GM19324 (cell line): ENCODE data around the gene KLRC2.
"Not testable (repeated sequence)": the region's sequence is repeated elsewhere in the genome, so short reads cannot be mapped to it uniquely, and the experiment has no call there.

Experiments
- ATAC-seq: cut with Tn5 transposase; IDR thresholded peaks from one replicate; pipeline ENCODE4 v1.9.1; 2021; ENCODE audit warnings: mild to moderate bottlenecking, moderate library complexity; ENCODE audit not compliant: unreplicated experiment, low FRiP score

KLRC2 gene

DNA sequence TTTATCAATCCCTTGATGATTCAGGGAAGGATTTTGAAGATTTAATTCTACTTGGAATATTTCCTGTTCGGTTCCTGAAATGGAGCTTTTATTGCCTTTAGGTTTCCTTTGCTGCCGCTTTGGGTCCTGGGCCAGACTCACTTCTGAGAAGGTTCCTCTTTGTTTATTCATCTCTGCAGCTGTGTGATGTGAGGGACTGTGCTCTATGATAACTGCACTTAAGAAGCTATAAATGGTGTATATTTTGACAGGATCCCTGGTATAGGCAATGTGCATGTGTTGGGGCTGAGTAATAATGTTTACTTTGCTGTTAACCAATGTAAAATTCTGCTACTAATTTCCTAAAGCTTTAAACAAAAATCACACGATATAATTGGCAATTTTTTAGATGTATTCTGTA, at the start of gene KLRC2:
TSS of gene KLRC2 (minus strand) at position 195 of the 400 bp plus-strand sequence. CDS start at position 171, 24 bp downstream.
- not testable (repeated sequence) for ATAC-seq

DNA sequence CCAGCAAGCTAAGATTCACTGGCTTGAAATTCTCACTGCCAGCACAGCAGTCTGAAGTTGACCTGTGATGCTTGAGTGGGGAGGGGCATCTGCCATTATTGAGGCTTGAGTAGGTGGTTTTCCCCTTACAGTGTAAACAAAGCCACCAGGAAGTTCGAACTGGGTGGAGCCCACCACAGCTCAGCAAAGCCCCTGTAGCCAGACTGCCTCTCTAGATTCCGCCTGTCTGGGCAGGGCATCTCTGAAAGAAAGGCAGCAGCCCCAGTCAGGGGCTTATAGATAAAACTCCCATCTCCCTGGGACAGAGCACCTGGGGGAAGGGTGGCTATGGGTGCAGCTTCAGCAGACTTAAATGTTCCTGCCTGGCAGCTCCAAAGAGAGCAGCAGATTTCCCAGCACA, 46.1 kb upstream of the KLRC2 start:
- not testable (repeated sequence) for ATAC-seq

DNA sequence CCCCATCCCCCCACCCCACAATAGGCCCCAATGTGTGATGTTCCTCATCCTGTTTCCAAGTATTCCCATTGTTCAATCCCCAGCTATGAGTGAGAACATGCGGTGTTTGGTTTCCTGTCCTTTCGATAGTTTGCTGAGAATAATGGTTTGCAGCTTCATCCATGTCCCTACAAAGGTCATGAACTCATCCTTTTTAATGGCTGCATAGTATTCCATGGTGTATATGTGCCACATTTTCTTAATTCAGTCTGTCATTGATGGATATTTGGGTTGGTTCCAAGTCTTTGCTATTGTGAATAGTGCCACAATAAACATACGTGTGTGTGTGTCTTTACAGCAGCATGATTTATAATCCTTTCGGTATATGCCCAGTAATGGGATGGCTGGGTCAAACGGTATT, 37.0 kb upstream of the KLRC2 start:
- not testable (repeated sequence) for ATAC-seq

DNA sequence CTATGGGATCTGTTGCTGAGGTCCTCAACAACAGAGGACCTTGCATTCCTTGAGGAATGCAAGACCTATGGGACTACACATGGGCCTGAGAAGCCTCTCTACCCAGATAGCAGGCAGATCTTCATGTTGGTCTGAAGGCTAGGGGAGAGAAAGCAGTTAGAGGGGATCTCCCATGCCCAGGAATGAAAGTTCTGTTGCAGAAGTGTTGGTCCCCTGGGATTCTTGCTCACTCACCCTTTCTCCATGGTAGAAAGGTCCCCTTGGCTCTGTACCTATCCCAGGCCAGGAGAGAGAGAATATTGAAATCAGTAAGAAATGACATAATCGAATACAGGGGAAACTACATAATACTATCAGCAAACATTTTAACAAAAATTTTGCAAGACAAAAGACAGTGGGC, 33.9 kb upstream of the KLRC2 start:
- ATAC-seq = no peak

DNA sequence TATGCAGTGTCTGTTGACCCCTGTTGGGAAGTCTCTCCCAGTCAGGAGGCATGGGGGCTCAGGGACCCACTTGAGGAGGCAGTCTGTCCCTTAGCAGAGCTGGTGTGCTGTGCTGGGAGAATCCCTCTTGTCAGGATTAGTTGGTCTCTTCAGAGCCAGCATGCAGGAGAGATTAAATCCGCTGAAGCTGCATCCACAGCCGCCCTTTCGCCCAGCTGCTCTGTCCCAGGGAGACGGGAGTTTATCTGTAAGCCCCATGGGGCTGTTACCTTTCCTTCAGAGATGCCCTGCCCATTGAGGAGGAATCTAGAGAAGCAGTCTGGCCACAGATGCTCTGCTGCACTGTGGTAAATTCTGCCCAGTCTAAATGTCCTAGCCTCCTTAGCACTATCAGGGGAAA, 30.5 kb upstream of the KLRC2 start:
- ATAC-seq = no peak

DNA sequence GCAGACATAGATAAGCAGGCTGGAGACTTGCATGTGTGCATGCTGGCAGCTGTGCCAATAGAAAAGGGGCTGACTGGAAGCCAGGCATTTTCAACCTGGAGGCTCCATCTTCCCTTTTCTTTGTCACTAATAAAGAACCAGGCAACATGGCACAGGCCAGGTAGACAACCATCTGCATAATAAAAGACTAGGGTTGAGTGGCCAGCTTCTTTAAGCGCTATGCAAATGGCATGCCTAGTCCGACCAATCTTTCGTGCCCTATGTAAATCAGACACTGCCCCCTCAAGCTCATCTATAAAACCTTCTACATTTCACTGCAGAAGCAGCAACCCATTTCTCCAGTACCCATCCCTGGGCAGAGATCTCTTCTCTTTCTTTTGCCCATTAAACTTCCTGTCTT, 21.9 kb upstream of the KLRC2 start:
- ATAC-seq = no peak

DNA sequence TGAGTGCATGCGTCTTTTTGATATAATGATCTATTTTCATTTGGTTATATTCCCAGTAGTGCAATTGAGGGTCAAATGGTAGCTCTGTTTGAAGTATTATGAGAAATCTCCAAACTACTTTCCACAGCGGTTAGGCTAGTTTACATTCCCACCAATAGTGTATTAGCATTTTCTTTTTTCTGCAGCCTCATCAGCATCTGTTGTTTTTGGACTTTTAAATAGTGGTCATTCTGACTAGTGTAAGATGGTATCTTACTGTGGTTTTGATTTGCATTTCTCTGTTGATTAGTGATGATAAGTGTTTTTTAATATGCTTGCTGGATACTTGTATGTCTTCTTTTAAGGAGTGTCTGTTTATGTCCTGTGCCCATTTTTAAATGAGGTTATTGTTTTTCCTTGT, 21.0 kb upstream of the KLRC2 start:
- ATAC-seq = no peak

DNA sequence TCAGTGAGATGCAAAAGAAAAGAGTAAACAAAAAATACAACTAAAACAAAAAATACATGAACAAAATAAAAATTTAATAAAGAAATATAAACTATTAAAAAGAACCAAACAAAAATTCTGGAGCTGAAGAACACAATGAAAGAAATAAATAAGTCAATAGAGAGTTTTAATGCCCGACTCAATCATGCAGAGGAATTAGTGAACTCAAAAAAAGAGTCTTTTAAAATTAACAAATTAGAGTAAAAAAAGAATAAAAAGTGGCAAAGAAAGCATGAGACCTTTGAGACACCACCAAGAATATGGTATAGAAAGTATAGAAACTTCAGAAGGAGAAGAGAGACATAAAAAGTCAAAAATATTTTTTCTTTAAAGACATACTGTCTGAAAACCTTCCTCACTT, 20.0 kb upstream of the KLRC2 start:
- no peak for ATAC-seq

DNA sequence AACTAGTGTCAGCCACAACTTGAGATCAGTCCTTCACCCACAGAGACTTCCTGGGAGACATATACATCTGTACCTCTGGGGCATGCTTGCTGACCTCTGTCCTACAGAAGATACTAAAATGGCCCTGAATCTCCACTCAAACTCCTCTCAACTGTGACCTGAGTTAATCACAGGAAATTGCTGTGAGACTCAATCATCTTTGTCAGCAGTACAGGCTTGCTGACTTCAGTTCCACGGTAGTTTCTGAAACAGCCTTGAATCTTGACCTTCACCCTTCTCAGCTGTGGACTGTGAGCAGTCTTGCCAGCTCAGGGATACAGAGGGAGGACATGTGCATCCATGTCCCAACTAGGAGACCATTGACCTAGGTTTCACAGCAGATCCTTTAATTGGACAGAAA, 18.7 kb upstream of the KLRC2 start:
- no peak for ATAC-seq

DNA sequence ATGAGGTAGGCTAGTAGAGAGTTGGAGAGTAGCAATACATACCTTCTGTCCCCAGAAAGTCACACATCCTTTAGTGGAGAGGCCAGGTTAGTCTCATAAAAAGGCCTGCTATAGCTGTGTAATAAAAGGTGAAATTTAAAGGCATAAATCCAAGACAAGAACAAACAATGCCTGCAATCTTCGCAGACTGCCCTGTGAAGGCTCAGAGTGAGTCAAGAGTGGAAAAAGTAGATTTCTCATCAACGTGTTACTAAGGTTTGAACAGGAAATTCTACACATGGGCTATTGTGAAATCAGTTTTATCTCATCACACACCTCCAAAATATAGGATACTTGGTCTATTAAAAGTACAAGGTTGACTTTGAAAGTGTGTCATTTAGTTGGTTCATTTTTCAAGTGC, 17.3 kb upstream of the KLRC2 start, which contains the start of gene KLRC1:
TSS of gene KLRC1 (minus strand) at position 222 of the 400 bp plus-strand sequence. CDS start 2,221 bp downstream, outside the sequence.
- no peak for ATAC-seq

DNA sequence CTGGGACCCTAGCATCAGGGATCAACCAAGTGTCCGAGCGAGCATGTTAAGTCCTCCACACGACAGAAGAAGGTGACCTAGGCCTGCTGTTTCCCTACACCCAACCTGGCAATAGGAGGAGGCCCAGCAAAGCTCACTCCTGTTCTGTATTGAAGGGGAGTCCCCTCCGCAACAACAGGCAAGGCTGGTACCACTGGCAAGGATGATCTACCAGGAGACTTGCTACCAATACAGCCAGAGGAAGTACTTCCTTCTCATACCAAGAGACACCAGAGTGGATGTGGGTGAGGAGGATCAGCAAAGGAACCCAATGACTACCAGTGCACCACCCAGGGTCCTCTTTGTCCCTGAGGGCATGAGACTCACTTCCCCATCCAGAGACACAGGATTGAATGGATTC, 12.4 kb upstream of the KLRC2 start:
- no peak for ATAC-seq

DNA sequence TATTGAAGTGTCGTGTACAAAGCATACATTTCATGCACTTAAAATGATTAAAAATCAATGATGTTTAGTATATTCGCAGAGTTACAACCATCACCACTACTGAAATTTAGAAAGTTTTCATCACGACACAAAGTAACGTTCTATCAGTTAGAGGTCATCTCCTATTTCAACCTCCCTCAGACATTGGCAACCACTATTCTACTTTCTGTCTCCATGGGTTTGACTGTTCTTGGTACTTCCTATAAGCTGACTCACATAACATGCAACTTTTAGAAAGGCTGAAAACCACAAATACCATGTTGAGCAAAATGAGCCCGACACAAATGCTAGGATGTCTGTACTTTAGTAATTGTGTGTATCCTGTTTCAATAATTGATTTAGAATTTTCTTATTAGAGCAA, 10.2 kb upstream of the KLRC2 start:
- ATAC-seq = not testable (repeated sequence)

DNA sequence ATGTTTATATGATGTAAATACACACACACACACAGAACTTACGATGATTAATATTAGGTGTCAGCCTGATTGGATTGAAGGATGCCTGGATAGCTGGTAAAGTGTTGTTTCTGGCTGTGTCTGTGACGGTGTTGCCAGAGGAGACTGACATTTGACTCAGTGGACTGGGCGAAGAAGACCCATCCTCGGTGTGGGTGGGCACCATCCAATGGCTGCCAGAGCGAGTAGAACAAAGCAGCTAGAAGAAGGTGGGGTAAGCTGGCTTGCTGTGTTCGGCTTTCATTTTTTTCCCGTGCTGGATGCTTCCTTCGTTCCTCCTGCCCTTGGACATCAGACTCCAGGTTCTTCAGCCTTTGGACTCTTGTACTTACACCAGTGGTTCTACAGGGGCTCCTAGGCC, 5.3 kb upstream of the KLRC2 start:
- ATAC-seq = not testable (repeated sequence)

DNA sequence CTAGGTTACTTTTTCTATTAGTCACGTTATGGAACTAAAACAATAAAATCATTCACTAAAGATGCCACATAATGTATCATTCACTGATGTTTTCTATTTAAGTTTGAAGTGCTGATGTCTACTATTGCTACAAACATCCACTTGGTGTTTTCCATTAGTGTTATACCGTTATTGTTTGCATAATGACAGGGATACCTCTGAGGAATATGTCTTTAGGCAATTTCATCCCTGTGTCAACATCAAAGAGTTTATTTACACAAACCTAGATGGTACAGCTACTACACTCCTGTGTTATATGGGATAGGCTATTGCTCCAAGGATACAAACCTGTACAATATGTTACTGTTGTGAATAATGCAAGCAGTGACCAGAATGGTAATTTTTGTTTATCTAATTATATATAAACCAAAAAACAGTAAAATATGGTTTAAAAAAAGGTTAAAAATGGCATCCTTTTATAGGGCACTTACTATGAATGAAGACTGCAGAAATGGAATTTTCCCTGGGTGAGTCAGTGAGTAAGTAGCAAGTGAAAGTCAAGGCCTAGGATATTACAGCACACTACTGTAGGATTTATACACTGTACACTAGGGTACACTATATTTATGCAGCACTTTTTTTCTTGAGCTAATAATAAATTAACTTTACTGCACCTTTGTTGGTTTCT, 3.9 kb upstream of the KLRC2 start:
- not testable (repeated sequence) for ATAC-seq

DNA sequence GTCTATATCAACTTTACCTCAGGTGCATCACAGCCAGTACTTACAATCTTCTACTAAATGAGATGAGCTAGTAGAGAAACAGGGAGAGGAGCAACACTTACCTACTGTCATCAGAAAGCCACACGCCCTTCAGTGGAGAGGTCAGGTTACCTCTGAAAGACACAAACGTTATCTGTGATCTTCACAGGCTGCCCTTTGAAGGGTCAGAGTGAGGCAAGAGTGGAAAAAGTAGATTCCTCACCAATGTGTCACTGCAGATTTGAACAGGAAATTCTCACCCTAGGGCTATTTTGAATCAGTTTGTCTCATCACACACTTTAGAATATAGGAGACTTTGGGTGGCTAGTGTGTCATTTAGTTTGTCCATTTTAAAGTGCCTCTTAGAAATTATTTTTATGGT, 1.8 kb upstream of the KLRC2 start:
- not testable (repeated sequence) for ATAC-seq

DNA sequence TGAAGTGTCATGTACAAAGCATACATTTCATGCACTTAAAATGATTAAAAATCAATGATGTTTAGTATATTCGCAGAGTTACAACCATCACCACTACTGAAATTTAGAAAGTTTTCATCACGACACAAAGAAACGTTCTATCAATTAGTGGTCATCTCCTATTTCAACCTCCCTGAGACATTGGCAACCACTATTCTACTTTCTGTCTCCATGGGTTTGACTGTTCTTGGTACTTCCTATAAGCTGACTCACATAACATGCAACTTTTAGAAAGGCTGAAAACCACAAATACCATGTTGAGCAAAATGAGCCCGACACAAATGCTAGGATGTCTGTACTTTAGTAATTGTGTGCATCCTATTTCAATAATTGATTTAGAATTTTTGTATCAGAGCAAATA, 5.2 kb downstream of the KLRC2 start:
- ATAC-seq = not testable (repeated sequence)

DNA sequence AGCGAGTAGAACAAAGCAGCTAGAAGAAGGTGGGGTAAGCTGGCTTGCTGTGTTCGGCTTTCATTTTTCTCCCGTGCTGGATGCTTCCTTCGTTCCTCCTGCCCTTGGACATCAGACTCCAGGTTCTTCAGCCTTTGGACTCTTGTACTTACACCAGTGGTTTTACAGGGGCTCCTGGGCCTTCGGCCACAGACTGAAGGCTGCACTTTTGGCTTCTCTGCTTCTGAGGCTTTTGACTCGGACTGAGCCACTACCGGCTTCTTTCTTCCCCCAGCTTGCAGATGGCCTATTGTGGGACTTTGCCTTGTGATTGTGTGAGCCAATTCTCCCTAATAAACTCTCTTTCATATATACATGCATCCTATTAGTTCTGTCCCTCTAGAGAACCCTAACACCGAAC, 9.9 kb downstream of the KLRC2 start:
- ATAC-seq = not testable (repeated sequence)

DNA sequence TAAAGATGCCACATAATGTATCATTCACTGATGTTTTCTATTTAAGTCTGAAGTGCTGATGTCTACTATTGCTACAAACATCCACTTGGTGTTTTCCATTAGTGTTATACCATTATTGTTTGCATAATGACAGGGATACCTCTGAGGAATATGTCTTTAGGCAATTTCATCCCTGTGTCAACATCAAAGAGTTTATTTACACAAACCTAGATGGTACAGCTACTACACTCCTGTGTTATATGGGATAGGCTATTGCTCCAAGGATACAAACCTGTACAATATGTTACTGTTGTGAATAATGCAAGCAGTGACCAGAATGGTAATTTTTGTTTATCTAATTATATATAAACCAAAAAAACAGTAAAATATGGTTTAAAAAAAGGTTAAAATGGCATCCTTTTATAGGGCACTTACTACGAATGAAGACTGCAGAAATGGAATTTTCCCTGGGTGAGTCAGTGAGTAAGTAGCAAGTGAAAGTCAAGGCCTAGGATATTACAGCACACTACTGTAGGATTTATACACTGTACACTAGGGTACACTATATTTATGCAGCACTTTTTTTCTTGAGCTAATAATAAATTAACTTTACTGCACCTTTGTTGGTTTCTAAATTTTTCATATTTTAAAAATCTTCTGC, 11.4 kb downstream of the KLRC2 start:
- not testable (repeated sequence) for ATAC-seq

DNA sequence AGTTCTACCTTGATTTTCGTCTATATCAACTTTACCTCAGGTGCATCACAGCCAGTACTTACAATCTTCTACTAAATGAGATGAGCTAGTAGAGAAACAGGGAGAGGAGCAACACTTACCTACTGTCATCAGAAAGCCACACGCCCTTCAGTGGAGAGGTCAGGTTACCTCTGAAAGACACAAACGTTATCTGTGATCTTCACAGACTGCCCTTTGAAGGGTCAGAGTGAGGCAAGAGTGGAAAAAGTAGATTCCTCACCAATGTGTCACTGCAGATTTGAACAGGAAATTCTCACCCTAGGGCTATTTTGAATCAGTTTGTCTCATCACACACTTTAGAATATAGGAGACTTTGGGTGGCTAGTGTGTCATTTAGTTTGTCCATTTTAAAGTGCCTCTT, 13.7 kb downstream of the KLRC2 start:
- ATAC-seq = not testable (repeated sequence)

DNA sequence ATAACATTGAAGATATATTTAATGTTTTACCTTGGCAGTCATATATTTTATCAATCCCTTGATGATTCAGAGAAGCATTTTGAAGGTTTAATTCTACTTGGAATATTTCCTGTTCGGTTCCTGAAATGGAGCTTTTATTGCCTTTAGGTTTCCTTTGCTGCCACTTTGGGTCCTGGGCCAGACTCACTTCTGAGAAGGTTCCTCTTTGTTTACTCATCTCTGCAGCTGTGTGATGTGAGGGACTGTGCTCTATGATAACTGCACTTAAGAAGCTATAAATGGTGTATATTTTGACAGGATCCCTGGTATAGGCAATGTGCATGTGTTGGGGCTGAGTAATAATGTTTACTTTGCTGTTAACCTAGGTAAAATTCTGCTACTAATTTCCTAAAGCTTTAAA, 15.5 kb downstream of the KLRC2 start, which contains the start of gene KLRC3:
TSS of gene KLRC3 (minus strand) at position 262 of the 400 bp plus-strand sequence. CDS start at position 217, 45 bp downstream.
- ATAC-seq = not testable (repeated sequence)

DNA sequence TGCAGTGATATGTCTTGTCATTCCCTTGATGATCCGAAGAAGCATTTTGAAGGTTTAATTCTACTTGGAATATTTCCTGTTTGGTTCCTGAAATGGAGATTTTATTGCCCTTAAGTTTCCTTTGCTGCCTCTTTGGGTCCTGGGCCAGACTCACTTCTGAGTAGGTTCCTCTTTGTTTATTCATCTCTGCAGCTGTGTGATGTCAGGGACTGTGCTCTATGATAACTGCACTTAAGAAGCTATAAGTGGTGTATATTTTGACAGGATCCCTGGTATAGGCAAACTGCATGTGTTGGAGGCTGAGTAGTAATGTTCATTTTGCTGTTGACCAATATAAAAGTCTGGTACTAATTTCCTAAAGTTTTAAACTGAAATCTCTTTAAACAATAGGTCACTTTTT, 26.4 kb downstream of the KLRC2 start, which contains the start of gene KLRC4:
TSS of gene KLRC4 (minus strand) at position 366 of the 400 bp plus-strand sequence. CDS start at position 184, 182 bp downstream.
- no peak for ATAC-seq

DNA sequence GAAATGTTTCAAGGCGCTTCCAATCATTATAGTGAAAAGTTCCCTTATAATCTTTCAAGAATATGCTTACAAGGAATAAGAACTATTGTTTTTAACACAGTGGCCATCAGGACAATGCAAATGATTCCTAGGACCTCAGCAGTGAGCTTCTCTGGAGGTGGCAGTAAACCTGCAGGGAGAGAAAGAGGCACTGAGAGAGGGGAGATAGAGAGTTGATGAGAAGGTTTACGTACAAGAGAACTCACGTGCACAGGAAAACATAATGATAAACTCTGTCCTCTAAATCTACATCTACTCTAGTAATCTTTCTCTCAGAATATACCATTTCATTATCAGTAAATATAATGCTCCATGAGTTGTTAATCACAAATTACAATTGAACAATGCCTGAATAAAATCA, 27.0 kb downstream of the KLRC2 start:
- ATAC-seq = no peak
